Caco-2 (cell line): ENCODE data around the gene EDRF1. TPM values are rescaled to one million over a fixed set of nuclear protein-coding genes. Genes with fewer than 3 reads are reported as not detected.

Source experiments
- BruUV-seq: library from RNA; stranded (reverse); fragments of 400-500 nt; replicated peaks from 2 replicates; lab custom pipeline; 2021; lab: Mats Ljungman, UMichigan
- CTCF ChIA-PET: fragments of 300-600 bp; sonication (Branson Sonifier 250); formaldehyde crosslinking; loops from one replicate; lab custom pipeline; 2022; ENCODE audit warnings: antibody characterized with exemption; lab: Charles Lee
- POLR2A ChIA-PET: fragments of 300-600 bp; sonication (Branson Sonifier 250); formaldehyde crosslinking; loops from one replicate; lab custom pipeline; 2022; ENCODE audit warnings: antibody characterized with exemption; lab: Charles Lee
- DNase-seq, 2 experiments: peaks; one replicate each; pipeline versions ENCODE4 v3.0.0 to v3.0.0-alpha.2; 2020 to 2022
- H3K27me3 ChIP-seq: replicated peaks from 2 replicates; pipeline ENCODE4 v1.6.0; 2011; ENCODE audit warnings: low read length; ENCODE audit not compliant: control insufficient read depth, insufficient read depth
- H3K36me3 ChIP-seq: 2 replicates; pipeline ENCODE4 v1.5.1; 2011; ENCODE audit warnings: low read length; ENCODE audit not compliant: control insufficient read depth, insufficient read depth
- H3K4me1 ChIP-seq: fragments of 250-450 bp; sonication (Bioruptor Pico); 2 replicates; pipeline ENCODE4 v1.5.1; 2020; ENCODE audit warnings: mild to moderate bottlenecking
- H3K4me3 ChIP-seq: 2 replicates; pipeline ENCODE4 v1.5.1; 2011; ENCODE audit warnings: low read depth, mild to moderate bottlenecking, control low read depth, low read length
- H3K9me3 ChIP-seq: fragments of 250-450 bp; sonication (Bioruptor Pico); 2 replicates; pipeline ENCODE4 v1.5.1; 2020; ENCODE audit warnings: mild to moderate bottlenecking, moderate library complexity
- H3K27ac Mint-ChIP-seq: one replicate; pipeline ENCODE4 v1.8.0; 2022; ENCODE audit warnings: mixed read lengths; ENCODE audit not compliant: unreplicated experiment
- H3K27me3 Mint-ChIP-seq: one replicate; pipeline ENCODE4 v1.8.0; 2022; ENCODE audit warnings: mixed read lengths; ENCODE audit not compliant: insufficient read depth, unreplicated experiment
- H3K36me3 Mint-ChIP-seq: one replicate; pipeline ENCODE4 v1.8.0; 2022; ENCODE audit warnings: mild to moderate bottlenecking, mixed read lengths; ENCODE audit not compliant: insufficient read depth, unreplicated experiment
- H3K4me1 Mint-ChIP-seq: one replicate; pipeline ENCODE4 v1.8.0; 2022; ENCODE audit warnings: low read depth, mixed read lengths; ENCODE audit not compliant: unreplicated experiment
- H3K4me3 Mint-ChIP-seq: one replicate; pipeline ENCODE4 v1.8.0; 2022; ENCODE audit warnings: mild to moderate bottlenecking, moderate library complexity, mixed read lengths; ENCODE audit not compliant: unreplicated experiment
- H3K9me3 Mint-ChIP-seq: one replicate; pipeline ENCODE4 v1.8.0; 2022; ENCODE audit warnings: mixed read lengths; ENCODE audit not compliant: unreplicated experiment
- intact Hi-C: fragments of 100-400 bp; cut with micrococcal nuclease; formaldehyde crosslinking; loops from one replicate; pipeline ENCODE4 v1.10.0; 2022; ENCODE audit not compliant: unreplicated experiment
- total RNA-seq: library from RNA; stranded (reverse); gene quantifications from 2 replicates; pipeline ENCODE4 v1.2.3, GENCODE V29; 2022
- TF ChIP-seq, protein P1 (sequence below), 2 experiments: fragments of 200-600 bp in 1 of 2; IDR thresholded peaks; 1 replicate in 1 of 2; 2 replicates in 1 of 2; pipeline versions ENCODE4 v1.5.1 to v1.8.0; 2011 to 2022; ENCODE audit warnings: antibody characterized with exemption in 1 of 2, control low read depth in 1 of 2, inconsistent platforms in 1 of 2, low read depth in 1 of 2, low read length in 1 of 2, mild to moderate bottlenecking in 1 of 2, moderate library complexity in 1 of 2; ENCODE audit not compliant: insufficient read depth in 1 of 2, severe bottlenecking in 1 of 2, unreplicated experiment in 1 of 2

EDRF1 gene
- total RNA-seq, 1 experiment from 2014 or later, result 40.9 TPM

DNA sequence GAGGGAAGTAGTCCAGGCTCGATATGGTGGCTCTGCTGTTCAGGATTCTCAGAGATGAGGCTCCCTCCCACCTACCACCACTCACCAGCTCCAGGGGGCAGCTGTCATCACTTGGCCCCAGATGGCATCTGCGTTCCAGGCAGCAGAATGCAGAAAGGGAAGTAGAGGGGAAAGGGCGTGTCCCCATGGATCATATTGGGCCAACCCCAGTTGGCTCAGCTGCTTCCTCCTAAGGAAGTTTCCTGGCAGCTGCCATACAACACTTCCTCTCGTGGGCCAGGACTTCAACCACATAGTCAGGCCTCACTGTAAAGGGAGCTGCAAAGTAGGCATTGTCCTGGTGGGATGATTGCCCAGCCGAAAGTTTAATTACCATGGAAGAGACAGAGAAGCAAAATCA is 34.9 kb upstream of the EDRF1 start:
- H3K4me1 ChIP-seq, result no peaks in the 10 kb centered on the region
- no peak overlapping the region for H3K4me3 ChIP-seq
- Mint-ChIP-seq H3K27me3 (peaks cover 31% of the 10 kb centered on the region), H3K9me3 (no peaks in the 10 kb centered on the region), H3K36me3 (no peaks in the 10 kb centered on the region), H3K27ac (no peak overlapping the region), H3K4me3 (no peak overlapping the region), H3K4me1 (no peaks in the 10 kb centered on the region)
- ChIA-PET POLR2A (no interaction called here), CTCF (no interaction called here)
- TF ChIP-seq, protein P1, sequence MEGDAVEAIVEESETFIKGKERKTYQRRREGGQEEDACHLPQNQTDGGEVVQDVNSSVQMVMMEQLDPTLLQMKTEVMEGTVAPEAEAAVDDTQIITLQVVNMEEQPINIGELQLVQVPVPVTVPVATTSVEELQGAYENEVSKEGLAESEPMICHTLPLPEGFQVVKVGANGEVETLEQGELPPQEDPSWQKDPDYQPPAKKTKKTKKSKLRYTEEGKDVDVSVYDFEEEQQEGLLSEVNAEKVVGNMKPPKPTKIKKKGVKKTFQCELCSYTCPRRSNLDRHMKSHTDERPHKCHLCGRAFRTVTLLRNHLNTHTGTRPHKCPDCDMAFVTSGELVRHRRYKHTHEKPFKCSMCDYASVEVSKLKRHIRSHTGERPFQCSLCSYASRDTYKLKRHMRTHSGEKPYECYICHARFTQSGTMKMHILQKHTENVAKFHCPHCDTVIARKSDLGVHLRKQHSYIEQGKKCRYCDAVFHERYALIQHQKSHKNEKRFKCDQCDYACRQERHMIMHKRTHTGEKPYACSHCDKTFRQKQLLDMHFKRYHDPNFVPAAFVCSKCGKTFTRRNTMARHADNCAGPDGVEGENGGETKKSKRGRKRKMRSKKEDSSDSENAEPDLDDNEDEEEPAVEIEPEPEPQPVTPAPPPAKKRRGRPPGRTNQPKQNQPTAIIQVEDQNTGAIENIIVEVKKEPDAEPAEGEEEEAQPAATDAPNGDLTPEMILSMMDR (IDR thresholded peaks at IDR 0.05; ENCODE audit: insufficient read depth in 1 of 2, low read depth in 1 of 2, low read length in 1 of 2, severe bottlenecking in 1 of 2, unreplicated experiment in 1 of 2), result no peak
- no peak for DNase-seq
- BruUV-seq, result no TSS peak
- intact Hi-C loops, result no loop called here
- no peaks in the 10 kb centered on the region for H3K36me3 ChIP-seq
- H3K27me3 ChIP-seq, result no peaks in the 10 kb centered on the region
- H3K9me3 ChIP-seq, result no peaks in the 10 kb centered on the region

DNA sequence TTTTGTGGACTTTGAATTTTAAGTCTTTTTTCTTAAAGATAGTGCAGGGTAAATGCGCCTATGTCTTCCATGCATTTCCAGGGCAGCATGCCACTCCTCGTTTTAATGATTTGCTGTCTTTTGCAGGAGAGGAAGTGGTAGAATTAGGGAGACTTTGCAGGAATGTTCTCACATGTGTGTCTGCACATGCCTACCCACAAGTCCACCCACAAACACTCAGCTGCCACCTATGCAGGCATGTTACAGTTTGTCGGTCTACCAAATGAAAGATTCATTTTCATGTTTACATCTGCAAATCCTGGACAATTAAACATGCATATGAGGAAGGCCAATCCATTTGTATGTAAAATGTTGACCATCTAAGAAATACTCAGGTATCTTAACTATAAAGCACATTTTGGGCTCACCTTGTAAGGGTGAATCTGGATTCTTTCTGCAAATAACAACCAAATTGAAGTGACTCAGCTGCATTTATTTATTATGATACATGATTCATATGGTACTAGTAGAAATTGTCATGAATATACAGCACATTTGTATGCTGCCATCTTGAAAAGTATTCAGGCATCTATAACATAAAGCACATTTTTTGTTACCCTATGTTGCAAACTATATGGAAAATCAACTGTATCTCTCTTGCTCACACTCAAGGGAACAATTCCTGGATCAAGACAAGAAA is 31.9 kb upstream of the EDRF1 start:
- no peaks in the 10 kb centered on the region for H3K27me3 ChIP-seq
- TF ChIP-seq, protein P1 (IDR thresholded peaks at IDR 0.05; ENCODE audit: insufficient read depth in 1 of 2, low read depth in 1 of 2, low read length in 1 of 2, severe bottlenecking in 1 of 2, unreplicated experiment in 1 of 2), result no peak
- no peak for DNase-seq
- no peaks in the 10 kb centered on the region for H3K36me3 Mint-ChIP-seq
- no peaks in the 10 kb centered on the region for H3K4me1 Mint-ChIP-seq
- H3K4me3 Mint-ChIP-seq, result no peak overlapping the region
- H3K9me3 Mint-ChIP-seq, result no peaks in the 10 kb centered on the region
- H3K9me3 ChIP-seq, result no peaks in the 10 kb centered on the region
- H3K4me1 ChIP-seq, result no peaks in the 10 kb centered on the region
- no TSS peak for BruUV-seq
- H3K27ac Mint-ChIP-seq, result no peak overlapping the region
- ChIA-PET CTCF (no interaction called here), POLR2A (no interaction called here)
- peaks cover 34% of the 10 kb centered on the region for H3K27me3 Mint-ChIP-seq
- H3K4me3 ChIP-seq, result no peak overlapping the region
- no peaks in the 10 kb centered on the region for H3K36me3 ChIP-seq
- intact Hi-C loops, result no loop called here

DNA sequence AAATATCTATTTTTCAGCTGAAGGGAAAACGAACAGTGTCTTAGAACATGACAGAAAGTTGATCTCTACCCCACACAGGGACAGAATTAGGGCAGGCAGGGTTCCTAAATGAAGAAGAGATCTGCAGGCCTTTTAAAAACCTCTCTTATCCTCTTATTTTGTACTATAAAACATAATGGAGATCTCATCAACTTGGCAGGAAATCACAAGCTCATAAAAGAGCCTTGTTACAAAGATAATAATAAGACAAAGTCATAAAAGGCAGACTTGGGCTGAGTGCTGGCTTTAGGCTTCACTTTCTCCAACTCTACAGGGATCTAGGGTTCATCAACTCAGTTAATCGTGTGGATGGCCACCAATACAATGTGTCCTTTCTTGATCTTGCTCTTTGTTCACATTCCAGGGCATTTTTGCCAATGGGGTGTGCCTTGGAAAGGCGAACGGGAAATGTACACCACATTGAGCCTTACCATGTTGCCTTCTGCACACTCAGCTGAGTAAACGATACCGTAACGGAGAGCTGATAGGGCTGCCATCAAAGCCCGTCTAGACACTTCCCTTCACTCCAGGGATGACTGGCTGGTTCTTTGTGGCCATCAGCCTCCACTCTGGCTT is 29.4 kb upstream of the EDRF1 start:
- no peak overlapping the region for H3K27ac Mint-ChIP-seq
- no peak for DNase-seq
- no peaks in the 10 kb centered on the region for H3K4me1 Mint-ChIP-seq
- no peaks in the 10 kb centered on the region for H3K36me3 ChIP-seq
- H3K27me3 ChIP-seq, result no peaks in the 10 kb centered on the region
- intact Hi-C loops, result no loop called here
- no peaks in the 10 kb centered on the region for H3K9me3 ChIP-seq
- no peaks in the 10 kb centered on the region for H3K36me3 Mint-ChIP-seq
- CTCF ChIA-PET, result interaction anchor here (0.6 kb wide), 1 partner anchor 36 kb away, joined by 5 read pairs; no protein-coding TSS in a partner anchor
- H3K9me3 Mint-ChIP-seq, result no peaks in the 10 kb centered on the region
- BruUV-seq, result no TSS peak
- peaks cover 25% of the 10 kb centered on the region for H3K27me3 Mint-ChIP-seq
- no peak overlapping the region for H3K4me3 ChIP-seq
- POLR2A ChIA-PET, result no interaction called here
- H3K4me3 Mint-ChIP-seq, result no peak overlapping the region
- H3K4me1 ChIP-seq, result peaks cover 3% of the 10 kb centered on the region; the same call in 1 of the 2 replicates
- TF ChIP-seq, protein P1 (IDR thresholded peaks at IDR 0.05; ENCODE audit: insufficient read depth in 1 of 2, low read depth in 1 of 2, low read length in 1 of 2, severe bottlenecking in 1 of 2, unreplicated experiment in 1 of 2), result no peak
